Heart right ventricle (tissue), 16 donors: ENCODE measurements around the gene ARMCX5. TPM values are rescaled to one million over a fixed set of nuclear protein-coding genes. Genes with fewer than 3 reads are reported as not detected.

Source experiments
- ATAC-seq, 8 donors: fragments of 200-7000 bp; cut with Tn5 transposase; one replicate each; pipeline ENCODE4 v1.9.1; 2020; ENCODE audit warnings: mild to moderate bottlenecking in 8 of 8, moderate library complexity in 8 of 8, moderate number of reproducible peaks in 1 of 8
- DNase-seq, 2 donors: peaks; one replicate each; pipeline ENCODE4 v3.0.0-alpha.2; 2020
- H3K27ac ChIP-seq, 10 donors: fragments of 200-600 bp; sonication (generic) in 2 of 10; one replicate each; pipeline versions ENCODE4 v1.5.0 to v1.8.0; 2020 to 2022; ENCODE audit warnings: mild to moderate bottlenecking in 3 of 10
- H3K27me3 ChIP-seq, 7 donors: fragments of 200-600 bp; one replicate each; pipeline ENCODE4 v1.8.0; 2021 to 2022; ENCODE audit warnings: mild to moderate bottlenecking in 2 of 7
- H3K36me3 ChIP-seq, 9 donors: fragments of 200-600 bp; sonication (generic) in 1 of 9; one replicate each; pipeline versions ENCODE4 v1.5.0 to v1.8.0; 2020 to 2022; ENCODE audit warnings: mild to moderate bottlenecking in 2 of 9
- H3K4me1 ChIP-seq, 9 donors: fragments of 200-600 bp; sonication (generic) in 1 of 9; one replicate each; pipeline versions ENCODE4 v1.5.0 to v1.8.0; 2020 to 2022; ENCODE audit warnings: mild to moderate bottlenecking in 4 of 9
- H3K4me3 ChIP-seq, 10 donors: fragments of 200-600 bp; sonication (generic) in 2 of 10; one replicate each; pipeline versions ENCODE4 v1.5.0 to v1.8.0; 2020 to 2022; ENCODE audit warnings: mild to moderate bottlenecking in 7 of 10, moderate library complexity in 2 of 10
- H3K9me3 ChIP-seq, 11 donors: fragments of 200-600 bp in 10 of 11; sonication (generic) in 2 of 11; one replicate each; pipeline versions ENCODE4 v1.5.0 to v1.8.0; 2013 to 2022; ENCODE audit warnings: mild to moderate bottlenecking in 2 of 11, control low read depth in 1 of 11, moderate library complexity in 1 of 11
- WGBS, 2 donors: extraction: QIAGEN DNeasy Blood & Tissue Kit; methylation state at CpG; one replicate each; pipeline ENCODE4 v1.1.7; 2013; ENCODE audit warnings: inconsistent platforms in 1 of 2; 5-methylcytosine and 5-hydroxymethylcytosine counted together
- intact Hi-C, 10 donors: fragments of 100-400 bp; cut with DNase I; formaldehyde crosslinking; loops; one replicate each; pipeline versions ENCODE4 v1.11.1 to v1.14.2; 2022
- polyA plus RNA-seq, 2 donors: library from polyadenylated mRNA; stranded (reverse); fragments of 200-250 nt; gene quantifications; one replicate each; pipeline ENCODE4 v1.2.3, GENCODE V29; 2013
- total RNA-seq, 10 donors: library from RNA; stranded (reverse); fragmentation: NEBNext Ultra II Directional in 3 of 10; extraction: Animal tissue kit (Norgen Biotek cat#: 25700) in 3 of 10; gene quantifications; one replicate each; pipeline versions ENCODE4 v1.2.1 to v1.2.4, GENCODE V29; 2021 to 2023
- TF ChIP-seq, protein P1 (sequence below), 9 donors: fragments of 200-600 bp; sonication (generic) in 2 of 9; IDR thresholded peaks; one replicate each; pipeline versions ENCODE4 v1.5.0 to v1.8.0; 2021 to 2022; ENCODE audit warnings: antibody characterized with exemption in 9 of 9, mild to moderate bottlenecking in 5 of 9, moderate library complexity in 1 of 9
- donor health status: Arrhythmogenic right ventricular cardiomyopathy.
- donor health status: ischemic (EF 13 %, LVEDD 7.1; RV severe dilation, severe dysfunction).
- donor health status: healthy with polysubstance abuse.
- donor health status: DM: no; HTN: yes; CAD: no.
- donor health status: DM: no; HTN: no; CAD: no.
- donor health status: ischemic (EF 25% LVEDD 6.9; RV normal size, moderate dysfunction).
- donor health status: ischemic (EF 25% LVEDD 5.7; RV mildly dilated, moderate dysfunction).
- donor health status: healthy.
- donor health status: DM: yes; HTN: yes; CAD: no.
- donor health status: Ischemic cardiomyopathy.
- donor health status: ischemic (EF 35%, LVEDD 5.7; RV mildly dilated, moderate dysfunction).
- donor health status: nonischemic (EF 11% LVEDD 7.7; RV severe dilation, severe dysfunction).
- donor health status: DM: yes; HTN: yes; CAD: no.
- donor health status: PGD.
- donor health status: ischemic (EF 29% LVEDD 5.4; RV normal size, mild dysfunction).
- donor health status: nonischemic (EF 23%, LVEDD 6.1; RV moderate dilation, normal function).

The ARMCX5 gene
- total and polyA plus RNA-seq, 12 donors, result 2.2 to 7.2 (median 5.6) TPM

DNA sequence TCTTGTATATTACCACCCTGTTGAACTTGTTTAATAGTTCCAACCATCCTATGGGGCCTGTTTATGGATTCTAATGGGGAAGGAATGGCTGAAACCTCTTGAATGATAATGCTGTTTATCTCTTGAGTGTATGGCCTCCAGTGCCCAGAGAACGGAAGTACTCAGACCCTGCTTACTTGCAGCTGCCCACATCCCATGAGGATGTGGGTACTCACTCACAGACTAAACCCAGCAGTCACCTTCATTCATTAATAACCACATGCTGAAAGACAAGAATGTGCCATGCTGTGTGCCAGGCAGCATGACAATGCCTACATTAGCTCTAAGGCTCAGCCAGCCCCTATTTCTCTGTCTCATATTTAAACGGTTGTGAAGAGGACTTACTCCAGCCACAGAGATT, 5.9 kb upstream of the ARMCX5 start:
- Histone ChIP-seq H3K27me3 (peaks cover 0 to 32% (median 0%) of the 10 kb centered on the region in 7 donors), H3K9me3 (no peaks in the 10 kb centered on the region), H3K27ac (no peak overlapping the region), H3K4me1 (peaks cover 0 to under 1% (median 0%) of the 10 kb centered on the region in 9 donors), H3K4me3 (no peak overlapping the region), H3K36me3 (no peaks in the 10 kb centered on the region)
- DNase-seq (no peak), ATAC-seq (no peak)
- intact Hi-C loops, result no loop called here
- TF ChIP-seq, protein P1, sequence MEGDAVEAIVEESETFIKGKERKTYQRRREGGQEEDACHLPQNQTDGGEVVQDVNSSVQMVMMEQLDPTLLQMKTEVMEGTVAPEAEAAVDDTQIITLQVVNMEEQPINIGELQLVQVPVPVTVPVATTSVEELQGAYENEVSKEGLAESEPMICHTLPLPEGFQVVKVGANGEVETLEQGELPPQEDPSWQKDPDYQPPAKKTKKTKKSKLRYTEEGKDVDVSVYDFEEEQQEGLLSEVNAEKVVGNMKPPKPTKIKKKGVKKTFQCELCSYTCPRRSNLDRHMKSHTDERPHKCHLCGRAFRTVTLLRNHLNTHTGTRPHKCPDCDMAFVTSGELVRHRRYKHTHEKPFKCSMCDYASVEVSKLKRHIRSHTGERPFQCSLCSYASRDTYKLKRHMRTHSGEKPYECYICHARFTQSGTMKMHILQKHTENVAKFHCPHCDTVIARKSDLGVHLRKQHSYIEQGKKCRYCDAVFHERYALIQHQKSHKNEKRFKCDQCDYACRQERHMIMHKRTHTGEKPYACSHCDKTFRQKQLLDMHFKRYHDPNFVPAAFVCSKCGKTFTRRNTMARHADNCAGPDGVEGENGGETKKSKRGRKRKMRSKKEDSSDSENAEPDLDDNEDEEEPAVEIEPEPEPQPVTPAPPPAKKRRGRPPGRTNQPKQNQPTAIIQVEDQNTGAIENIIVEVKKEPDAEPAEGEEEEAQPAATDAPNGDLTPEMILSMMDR (IDR thresholded peaks at IDR 0.05), result no peak
- 72 to 90% methylated on average over 2 of the region's 2 CpGs for WGBS, 2 donors

DNA sequence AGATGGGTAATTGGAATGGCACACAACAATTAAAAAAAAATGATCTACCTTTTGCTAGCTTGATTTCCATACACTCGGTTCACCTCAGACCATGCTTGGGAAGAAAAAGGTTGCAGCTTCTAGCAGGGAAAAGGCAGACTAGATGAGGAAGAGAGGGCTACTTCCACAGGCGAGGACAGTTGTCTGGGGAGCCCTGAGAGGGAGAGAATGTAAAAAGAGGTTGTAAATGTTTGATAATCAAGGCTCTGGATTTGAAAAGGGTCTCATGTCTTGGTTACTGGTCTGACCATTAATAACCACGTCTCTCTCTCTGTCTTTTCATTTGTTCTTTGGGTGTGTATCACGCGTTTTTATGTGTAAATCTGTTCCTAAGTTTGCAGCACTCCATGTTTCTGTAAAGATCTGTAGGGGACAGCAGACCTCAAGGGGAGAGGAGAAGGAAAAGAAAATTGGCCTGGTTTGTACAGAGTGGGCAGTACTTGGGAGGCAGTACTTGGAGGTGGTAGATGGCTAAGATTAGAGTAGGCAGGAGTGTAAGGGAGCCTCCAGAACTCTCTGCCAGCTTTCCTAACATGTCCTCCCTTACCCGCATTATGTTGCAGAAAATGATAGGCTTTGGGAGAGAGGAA, 750 bp downstream of the ARMCX5 start:
- peak overlapping the region; percentile 35 to 72 (median 62) for H3K4me3 ChIP-seq
- DNase-seq (no peak), ATAC-seq (peak in 6 of 8 donors; percentile 3 to 61 (median 45))
- peaks cover 0 to 5% (median 0%) of the 10 kb centered on the region in 9 donors for H3K4me1 ChIP-seq
- H3K36me3 ChIP-seq, result peaks cover 0 to 6% (median 0%) of the 10 kb centered on the region in 9 donors
- WGBS, 2 donors, result 6 to 17% methylated on average over 6 of the region's 6 CpGs
- H3K9me3 ChIP-seq, result no peaks in the 10 kb centered on the region
- peaks cover 0 to 8% (median 0%) of the 10 kb centered on the region in 7 donors for H3K27me3 ChIP-seq
- TF ChIP-seq, protein P1 (IDR thresholded peaks at IDR 0.05), result no peak
- H3K27ac ChIP-seq, result peak overlapping the region in 9 of 10 donors; percentile 30 to 84 (median 75)
- intact Hi-C loops, result loop anchor here in 4 of 10 donors (2.0 to 10.0 kb wide), 4 partner anchors 52 to 115 kb away; partner anchors contain the start of genes GPRASP1 (in 3 of the 4) and GPRASP2 (in 2 of the 4)

DNA sequence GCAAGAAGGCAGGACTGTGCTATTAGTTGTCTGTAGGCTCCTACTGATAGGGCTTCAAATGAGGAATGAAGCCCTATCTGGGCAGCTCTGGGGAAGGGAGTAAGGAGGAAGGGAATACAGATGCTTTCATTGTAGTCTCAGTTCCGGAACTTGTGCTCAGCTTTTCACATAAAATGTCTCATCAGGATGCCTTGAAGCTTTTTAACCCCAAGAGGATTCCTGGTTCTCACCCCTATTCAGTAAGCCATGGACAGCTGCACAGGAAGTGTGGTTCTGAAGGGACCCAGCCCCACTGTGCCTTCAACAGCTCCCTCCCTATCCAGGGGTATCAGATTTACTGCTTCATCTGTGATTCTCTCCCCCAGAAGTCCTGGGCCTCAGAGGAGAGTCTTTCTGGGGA, 5.0 kb downstream of the ARMCX5 start:
- intact Hi-C loops, result loop anchor here in 3 of 10 donors (5.0 to 10.0 kb wide), 3 partner anchors 48 to 110 kb away; partner anchors contain the start of genes GPRASP1 (in 2 of the 3) and GPRASP2 (in 1 of the 3)
- no peak overlapping the region for H3K27ac ChIP-seq
- TF ChIP-seq, protein P1 (IDR thresholded peaks at IDR 0.05), result no peak
- no peak for ATAC-seq
- H3K36me3 ChIP-seq, result peaks cover 0 to 11% (median 0%) of the 10 kb centered on the region in 9 donors
- peaks cover 0 to 3% (median 0%) of the 10 kb centered on the region in 7 donors for H3K27me3 ChIP-seq
- WGBS, 2 donors, result 41 to 92% methylated on average over 1 of the region's 1 CpG
- no peak overlapping the region for H3K4me3 ChIP-seq
- H3K4me1 ChIP-seq, result peaks cover 0 to 4% (median 0%) of the 10 kb centered on the region in 9 donors
- H3K9me3 ChIP-seq, result no peaks in the 10 kb centered on the region
- no peak for DNase-seq

DNA sequence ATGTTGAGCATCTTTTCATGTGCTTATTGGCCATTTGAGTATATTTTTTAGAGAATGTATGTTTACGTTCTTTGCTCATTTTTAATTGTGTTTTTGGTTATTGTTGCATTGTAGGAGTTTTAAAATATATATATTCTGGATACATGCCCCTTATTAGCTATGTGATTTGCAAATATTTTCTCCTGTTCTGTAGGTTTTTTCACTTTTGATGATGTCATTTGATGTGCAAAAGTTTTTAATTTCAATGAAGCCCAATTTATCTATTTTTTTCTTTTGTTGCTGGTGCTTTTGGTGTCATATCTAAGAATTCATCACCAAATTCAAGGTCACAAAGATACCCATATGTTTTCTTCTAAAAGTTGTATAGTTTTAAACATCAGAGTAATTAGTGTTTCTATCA, 6.8 kb downstream of the ARMCX5 start:
- 95 to 100% methylated on average over 1 of the region's 1 CpG for WGBS, 2 donors
- Histone ChIP-seq H3K27ac (no peak overlapping the region), H3K4me1 (peaks cover 0 to 4% (median 0%) of the 10 kb centered on the region in 9 donors), H3K4me3 (no peak overlapping the region), H3K27me3 (peaks cover 0 to 3% (median 0%) of the 10 kb centered on the region in 7 donors), H3K36me3 (peaks cover 0 to 11% (median 0%) of the 10 kb centered on the region in 9 donors), H3K9me3 (no peaks in the 10 kb centered on the region)
- DNase-seq, result no peak
- no peak for ATAC-seq
- intact Hi-C loops, result loop anchor here in 2 of 10 donors (10.0 kb wide), 2 partner anchors 49 to 109 kb away; partner anchors contain the start of genes GPRASP1 (in 1 of the 2) and GPRASP2 (in 1 of the 2)
- TF ChIP-seq, protein P1 (IDR thresholded peaks at IDR 0.05), result no peak
